ENCODE measurements around the gene METTL3.

- TF ChIP-seq EP300 (IDR thresholded peaks at IDR 0.05) (no peak), POLR2A (IDR thresholded peaks at IDR 0.05) (peak in 1 of 2 donors; percentile 57)
Observed at GRCh38 chr14:21455912-21456667, 55.0 kb downstream of the METTL3 start, which contains the start of gene CHD8.
